Epidermal melanocyte (primary cell): Measurements from ENCODE around the gene COL6A1.
"Not testable (repeated sequence)": the region's sequence is repeated elsewhere in the genome, so short reads cannot be mapped to it uniquely, and the experiment has no call there.

ENCODE experiments used
- DNase-seq: peaks from one replicate; pipeline ENCODE4 v3.0.0; 2011; ENCODE audit warnings: low spot score; ENCODE audit not compliant: insufficient read length

COL6A1 gene

DNA sequence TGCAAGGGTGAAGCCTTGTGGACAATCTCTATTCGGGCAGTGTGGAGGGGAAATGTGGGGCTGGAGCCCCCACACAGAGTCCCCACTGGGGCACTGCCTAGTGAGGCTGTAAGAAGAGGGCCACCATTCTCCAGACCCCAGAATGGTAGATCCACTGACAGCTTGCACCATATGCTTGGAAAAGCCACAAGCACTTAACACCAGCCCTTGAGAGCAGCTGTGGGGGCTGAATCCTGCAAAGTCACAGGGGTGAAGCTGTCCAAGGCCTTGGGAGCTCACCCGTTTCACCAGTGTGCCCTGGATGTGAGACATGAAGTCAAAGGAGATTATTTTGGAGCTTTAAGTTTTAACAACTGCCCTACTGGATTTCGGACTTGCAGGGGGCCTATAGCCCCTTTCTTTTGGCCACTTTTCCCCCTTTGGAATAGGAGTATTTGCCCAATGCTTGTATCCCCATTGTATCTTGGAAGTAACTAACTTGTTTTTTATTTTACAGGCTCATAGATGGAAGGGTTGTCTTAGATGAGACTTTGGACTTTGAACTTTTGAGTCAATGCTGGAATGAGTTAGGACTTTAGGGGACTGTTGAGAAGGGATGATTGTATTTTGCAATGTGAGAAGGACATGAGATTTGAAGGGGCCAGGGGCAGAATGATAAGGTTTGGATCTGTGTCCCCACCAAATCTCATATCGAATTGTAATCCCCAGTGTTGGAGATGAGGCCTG is 16.3 kb upstream of the COL6A1 start:
- DNase-seq = no peak

DNA sequence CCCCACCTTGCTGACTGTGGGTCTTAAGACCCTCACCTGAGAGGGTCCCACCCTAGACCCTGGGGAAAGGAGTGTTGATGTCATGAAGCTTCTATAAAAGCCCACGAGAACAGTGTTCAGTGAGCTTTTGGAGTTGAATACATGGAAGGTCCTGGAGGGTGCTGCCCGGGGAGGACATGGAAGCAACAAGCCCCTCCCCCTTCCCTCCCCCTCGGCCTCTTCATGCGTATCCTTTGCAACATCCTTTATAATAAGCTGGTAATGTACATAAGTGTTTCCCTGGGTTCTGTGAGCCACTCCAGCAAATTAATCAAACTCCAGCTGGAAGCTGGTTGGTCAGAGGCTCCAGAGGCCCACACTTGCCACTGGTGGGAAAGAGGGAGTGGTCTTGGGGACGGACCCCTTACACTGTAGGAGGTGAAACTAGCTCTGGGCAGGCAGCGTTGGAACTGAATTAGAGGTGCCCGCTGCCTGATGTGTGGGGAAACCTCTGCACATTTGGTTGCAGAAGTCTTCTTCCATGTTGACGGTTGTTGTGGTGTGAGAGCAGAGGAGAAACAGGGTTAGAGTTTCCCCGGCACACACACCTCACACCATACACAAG is 14.7 kb upstream of the COL6A1 start:
- DNase-seq = no peak

DNA sequence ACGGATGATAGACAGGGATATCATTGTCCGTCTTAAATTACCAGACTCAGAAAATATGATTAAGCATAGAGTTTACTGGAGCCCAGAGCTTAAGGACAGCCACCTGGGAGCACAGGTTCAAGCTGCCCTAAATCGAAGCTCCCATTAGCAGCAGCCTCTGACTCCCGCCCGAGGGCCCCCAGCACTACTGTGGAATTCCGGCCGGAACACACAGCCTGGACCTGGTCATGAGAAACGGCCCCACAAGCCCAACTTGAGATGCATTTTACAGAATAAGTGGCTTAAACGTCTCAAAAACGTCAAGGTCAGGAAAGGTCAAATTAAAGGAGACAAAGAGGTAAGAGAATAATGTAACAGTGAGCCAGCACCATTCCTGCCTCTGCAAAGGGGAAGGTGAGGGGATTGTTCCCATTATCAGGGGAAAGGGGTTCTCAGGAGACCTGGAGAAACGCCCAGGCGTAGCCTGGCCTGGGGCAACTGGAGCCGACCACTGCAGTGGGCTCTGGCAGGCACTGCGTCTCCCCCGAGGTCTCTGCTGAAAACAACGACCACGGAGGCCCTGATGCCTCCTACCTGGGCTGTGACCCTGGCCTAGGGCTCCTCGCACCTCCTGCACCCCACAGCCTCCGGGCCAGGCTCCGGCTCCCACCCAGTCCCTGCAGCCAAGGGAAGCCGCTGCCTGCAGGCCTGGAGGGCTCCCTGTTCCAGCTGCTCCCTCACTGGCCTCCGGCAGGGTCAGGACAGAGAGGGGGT is 11.5 kb upstream of the COL6A1 start:
- DNase-seq = no peak

DNA sequence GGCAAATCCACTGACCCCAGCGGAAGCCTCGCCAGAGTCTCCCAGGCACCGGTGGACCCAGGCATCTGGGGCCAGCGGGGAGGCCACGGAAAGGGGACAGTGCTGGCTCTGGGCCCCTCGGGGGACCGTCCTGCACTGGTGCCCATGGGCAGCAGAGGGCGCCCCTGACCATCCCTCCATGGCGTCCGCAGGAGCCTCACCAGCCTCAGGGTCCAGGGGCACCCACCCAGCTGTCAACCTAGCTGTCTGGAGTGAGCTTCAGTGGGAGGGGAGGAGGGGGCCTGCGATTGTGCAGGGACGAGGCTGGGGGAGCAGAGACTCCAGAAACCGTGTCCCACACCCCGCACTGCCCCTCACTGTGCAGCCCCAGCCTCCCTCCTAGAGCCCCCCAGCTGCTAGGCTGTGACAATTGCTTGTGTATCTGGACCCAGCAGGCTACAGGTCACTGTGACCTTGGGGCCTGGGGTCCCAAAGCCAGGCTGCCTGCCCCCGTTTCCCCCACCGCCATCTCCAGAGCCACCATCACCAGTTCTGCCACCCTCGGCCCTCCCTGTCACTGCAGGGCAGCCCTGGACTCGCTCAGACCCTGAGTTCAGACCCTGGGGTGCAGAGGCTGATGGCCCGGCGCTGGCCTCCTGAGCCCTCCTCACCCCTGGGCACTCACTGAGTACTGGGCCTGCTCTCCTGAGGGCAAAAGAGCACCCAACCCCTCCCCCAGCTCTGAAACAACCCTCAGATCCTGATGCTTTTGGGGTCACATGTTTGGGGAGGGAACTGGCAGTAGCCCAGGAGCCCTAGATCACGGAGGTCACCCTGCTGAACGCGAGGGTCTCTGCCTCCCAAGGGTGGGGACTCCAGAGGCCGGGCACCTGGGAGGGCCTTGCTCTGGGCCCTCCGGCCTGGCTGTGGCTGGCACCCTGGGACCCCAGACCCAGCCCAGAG is 10.6 kb upstream of the COL6A1 start:
- DNase-seq = peak; percentile 64

DNA sequence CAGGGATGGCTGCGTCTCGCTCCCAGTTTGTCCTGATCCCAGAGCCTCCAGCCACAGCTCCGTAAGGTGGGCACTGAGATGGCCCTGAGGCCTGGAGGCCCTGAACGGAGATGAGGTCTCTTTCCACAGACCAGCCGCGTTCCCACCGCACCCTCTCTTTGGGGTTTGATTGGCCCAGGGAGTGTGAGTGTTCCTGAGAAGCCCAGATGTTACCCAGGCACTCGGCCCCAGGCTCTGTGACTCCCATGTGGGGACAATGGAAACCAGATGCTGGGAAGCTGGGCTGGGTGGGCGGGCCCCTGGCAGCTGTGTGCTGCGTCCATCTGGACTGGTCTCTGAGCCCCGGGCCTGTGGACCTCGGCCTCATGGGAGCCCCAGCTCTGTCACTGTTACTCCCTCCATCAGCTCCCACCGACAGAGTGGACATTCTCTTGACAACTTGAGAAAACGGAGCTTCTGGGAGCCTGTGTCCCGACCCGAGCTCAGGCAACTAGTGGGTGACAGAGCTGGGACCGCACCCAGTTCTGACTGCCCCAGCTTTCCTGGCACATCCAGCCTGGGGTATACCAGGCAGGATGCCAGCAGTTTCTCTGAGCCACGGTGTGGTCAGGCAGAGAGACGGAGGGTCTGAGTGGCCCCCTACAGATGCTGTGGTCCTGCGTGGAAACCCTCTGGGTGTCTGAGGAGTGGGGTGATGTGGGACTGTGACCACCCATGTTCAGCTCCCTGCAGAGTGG is 9.8 kb upstream of the COL6A1 start:
- DNase-seq = peak; percentile 77

DNA sequence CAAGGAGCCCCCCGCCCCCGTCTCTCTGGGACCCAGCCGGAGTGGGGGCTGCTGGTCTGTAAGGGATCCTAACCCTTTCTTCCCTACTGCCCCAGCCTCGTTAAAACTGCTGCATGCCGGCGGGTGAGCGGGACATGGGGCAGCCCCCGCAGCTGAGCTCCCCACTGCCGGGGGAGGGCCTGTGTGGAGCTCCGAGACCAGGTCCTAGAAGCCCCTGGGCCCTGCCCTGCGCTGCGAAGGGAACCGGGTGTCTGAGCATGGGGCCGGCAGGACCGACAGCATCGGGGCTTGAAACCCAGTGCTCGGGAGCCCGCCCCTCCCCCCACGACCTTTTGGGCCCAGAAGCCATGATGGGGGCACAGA is 9.2 kb upstream of the COL6A1 start:
- DNase-seq = no peak

DNA sequence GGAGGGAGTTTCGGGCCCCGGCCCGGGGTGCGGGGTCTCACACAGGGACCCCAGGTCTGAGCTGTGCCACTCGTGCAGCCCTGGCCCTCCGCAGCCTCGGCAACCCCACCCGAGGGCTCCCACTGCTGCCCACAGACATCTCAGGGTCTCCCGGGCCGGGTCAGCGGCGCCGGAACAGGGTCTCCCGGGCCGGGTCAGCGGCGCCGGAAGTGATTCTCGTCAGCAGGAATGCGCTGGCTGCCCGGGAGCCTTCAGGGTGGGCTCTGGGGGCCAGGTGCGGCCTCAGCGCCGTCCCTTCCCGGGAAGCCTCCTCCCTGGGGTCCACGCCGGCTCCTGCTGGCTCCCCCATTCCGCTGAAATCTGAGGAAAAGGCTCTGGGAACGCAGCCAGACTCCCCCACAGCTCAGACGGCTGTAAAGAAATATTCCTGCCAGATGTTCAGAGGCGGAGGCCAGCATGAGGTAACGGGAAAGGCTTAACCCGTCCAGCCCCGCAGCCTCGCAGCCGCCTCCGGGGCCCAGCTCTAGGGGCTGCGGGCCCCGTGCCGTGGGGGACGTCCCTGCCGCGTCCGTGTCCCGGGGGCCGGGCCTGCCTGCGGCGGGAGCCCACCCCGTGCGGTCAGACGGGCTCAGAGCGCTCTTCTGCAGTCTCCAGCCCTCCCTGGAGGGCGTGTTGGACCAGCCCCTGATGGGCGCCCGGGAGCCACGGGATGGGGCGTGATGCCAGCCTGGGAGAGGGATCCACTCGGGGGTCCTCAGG is 8.7 kb upstream of the COL6A1 start:
- no peak for DNase-seq

DNA sequence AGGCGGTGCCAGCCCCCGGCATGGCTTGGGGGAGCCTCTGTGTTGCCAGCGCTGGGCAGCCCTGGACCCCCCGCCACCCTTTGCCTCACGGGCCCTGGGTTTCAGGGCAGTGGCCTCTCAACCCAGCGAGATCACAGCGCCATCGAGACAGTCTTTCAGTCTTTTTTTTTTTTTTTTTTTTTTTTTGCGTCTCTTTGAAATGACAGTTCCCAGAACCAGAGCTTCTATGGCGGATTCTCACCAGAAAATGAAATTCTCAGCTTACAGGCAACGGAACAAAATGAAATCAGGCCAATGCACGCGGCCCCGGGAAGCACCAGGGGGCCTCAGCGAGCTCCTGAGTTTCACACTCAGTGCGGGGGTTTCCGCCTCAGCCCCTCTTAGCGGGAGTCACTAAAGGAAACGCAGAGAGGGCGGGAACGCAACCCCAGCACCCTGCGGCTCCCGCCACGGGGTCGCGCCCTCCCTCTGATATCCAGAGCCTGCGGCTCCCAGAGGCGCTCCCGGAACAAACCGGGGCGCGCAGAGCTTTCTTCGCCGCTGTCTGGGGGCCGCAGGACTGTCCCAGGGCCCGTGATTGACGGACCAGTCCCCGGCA is 8.0 kb upstream of the COL6A1 start:
- peak; percentile 92 for DNase-seq

DNA sequence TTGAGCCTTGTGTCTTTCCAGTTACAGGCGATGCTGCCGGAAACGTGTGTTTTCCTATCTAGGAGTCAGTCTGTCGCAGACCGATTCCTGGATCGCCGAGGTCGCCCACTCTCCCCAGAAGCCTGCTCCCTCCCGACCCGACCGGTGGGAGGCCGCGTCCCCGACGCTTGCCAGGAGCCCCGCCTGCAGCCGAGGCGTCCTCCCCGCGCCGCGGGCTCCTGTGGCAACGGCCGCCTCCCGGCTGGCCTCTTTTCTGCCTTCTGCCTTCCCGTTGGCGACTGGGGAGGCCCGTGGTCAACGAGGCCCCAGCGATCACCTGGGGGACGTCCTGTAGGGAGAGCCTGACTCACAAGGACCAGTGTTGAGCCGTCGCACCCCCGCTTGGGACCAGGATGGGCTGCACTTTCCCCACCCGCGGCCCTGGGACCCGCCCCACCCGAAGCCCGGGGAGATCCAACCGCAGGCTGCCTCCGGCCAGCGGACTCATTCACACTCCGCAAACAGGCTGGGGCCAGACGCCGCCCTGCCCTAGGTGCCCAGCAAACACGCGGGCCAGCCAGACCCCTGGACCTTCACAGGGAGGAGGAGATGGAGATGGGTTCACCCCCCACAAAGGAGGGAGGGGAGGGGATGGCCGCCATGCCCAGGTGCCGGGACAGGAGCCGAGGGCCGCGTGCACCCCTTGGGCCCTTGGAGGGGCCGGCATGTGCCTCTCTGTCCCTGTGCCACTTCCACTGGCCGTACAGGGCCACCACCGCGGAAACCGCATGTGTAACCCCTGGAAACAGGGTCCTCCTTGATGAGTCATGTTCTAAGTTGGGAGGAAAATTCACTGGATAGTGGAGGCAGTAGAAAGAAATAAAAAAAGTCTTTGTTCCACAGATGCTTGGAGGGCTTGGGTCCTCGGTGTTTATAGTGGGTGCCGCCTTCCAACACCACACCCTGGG is 7.2 kb upstream of the COL6A1 start:
- DNase-seq = no peak

DNA sequence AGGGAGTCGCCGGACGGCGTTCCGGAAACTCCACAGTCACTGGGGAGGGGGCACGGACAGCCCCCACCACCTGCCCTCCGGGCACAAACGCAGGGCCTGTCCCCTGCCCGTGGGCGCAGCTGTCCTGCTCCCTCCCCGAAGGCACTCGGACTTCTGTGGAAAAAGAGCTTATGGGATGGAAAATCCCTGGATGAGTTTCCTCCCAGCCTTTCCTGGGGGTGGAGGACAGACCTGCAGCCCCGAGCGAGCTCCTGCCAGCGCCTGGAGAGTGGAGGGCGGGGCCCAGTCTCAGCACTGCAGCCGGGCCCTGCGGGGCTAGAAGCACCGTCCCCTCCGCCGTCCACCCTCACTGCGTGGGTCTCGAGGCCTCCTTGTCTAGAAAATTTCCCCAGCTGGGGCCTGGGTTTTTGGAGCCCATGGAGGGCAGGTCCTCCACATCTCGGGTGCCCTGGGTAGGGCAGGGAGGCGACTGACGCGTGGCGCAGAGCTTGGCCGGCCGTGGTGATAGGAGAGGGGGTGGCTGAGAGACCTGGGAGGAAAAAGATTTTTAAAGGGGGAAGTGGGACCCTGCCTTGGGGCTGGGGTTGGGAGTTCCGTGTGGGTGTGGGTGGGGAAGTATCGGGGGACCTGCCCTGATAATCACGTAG is 6.4 kb upstream of the COL6A1 start:
- DNase-seq = no peak

DNA sequence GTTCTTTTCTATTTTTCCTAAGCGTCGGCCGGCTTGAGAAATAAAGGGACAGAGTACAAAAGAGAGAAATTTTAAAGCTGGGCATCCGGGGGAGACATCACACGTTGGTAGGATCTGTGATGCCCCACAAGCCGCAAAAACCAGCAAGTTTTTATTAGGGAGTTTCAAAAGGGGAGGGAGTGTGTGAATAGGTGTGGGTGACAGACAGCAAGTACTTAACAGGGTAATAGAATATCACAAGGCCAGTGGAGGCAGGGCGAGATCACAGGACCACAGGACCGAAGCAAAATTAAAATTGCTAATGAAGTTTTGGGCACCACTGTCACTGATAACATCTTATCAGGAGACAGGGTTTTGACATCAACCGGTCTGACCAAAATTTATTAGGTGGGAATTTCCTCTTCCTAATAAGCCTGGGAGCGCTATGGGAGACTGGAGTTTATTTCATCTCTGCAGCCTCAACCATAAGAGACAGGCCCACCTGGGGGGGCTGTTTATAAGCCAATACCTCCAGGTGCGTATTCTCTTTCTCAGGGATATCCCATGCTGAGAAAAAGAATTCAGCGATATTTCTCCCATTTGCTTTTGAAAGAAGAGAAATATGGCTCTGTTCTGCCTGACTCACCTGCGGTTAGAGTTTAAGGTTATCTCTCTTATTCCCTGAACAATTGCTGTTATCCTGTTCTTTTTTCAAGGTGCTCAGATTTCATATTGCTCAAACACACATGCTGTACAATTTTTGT is 5.7 kb upstream of the COL6A1 start:
- not testable (repeated sequence) for DNase-seq

DNA sequence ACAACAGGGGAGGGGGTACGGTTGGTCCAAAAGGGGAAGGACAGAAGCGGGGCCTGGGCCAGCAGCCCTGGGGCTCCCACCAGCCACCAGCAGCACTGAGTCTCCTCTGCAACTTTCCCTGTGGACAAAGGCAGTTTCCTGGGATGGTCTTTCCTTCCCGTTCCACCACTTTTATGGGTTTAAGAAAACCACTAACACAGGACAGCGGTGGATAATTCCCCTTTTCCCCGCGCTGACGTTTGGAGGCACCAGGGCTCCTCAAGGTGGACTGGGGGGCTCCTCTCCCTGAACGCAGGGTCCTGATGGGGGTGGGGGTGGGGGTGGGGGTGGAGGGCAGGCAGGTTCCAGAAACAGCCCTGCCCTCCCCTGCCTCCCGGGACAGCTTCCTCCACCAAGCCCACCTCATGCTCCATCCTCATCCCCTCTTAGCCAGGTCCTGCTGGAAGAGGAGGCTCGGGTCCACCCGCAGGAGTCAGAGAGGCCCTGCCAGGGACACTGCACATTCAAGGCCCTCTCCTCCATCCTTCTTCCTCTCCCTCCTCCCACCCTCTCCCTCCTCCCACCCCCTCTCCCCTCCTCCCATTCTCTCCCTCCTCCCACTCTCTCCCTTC is 4.8 kb upstream of the COL6A1 start:
- no peak for DNase-seq

DNA sequence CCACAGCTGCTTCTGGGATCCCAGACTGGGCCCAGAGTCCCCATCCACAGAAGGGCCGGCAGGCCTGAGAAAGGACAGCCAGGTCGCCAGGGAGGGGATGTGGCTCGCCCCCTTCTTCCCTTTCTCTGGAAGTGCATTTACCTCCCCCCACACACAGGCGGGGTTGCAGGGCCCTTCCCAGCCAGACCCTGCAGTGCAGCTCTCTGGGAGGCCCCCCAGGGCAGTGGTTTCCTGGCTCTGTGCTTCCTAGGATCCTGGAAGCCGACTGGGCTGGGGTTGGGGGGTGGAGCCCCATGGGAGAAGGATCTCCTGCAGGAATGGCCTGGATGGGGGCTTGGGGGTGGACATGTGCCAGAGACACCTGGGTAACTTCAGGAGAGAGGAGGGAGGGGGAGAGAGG is 4.2 kb upstream of the COL6A1 start:
- DNase-seq = no peak

DNA sequence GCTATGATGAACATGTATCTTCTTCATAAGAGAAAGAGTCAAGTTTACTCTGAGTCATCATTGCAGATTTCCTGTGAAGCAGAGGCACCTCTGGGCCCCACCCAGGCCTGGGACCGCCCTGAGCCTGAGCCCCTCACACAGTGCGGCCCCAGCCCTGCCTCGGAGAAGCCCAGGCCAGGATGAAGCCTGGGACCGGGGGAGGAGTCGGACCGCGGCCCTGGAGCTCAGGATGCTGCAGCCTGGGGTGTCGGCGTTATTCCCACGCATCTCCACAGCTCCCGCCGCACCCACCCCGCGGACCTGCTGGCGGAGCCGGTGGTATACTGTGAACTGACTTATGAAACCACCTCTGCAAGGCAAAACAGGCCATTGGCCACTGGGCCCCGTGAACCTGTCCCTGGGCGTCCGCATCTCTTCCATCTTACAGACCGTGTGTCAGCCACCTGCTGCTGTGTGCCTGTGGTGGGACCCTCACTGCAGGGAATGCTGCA is 2.4 kb upstream of the COL6A1 start:
- DNase-seq = no peak

DNA sequence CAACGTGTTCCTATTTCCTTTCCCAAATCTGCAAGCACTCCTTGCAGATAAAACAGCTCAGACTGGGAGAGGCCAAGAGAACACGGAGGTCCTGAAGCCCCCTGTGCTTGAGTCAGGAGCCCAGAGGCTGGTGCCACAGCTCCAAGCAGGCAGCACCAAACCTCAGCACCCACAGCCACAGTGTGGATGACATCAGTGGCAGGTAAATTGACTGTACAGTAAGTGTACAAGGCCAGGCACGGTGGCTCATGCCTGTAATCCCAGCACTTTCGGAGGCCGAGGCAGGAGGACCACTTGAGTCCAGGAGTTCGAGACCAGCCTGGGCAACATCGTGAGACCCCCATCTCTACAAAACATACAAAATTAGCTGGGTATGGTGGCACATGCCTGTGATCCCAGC is 1.9 kb upstream of the COL6A1 start:
- DNase-seq = no peak

DNA sequence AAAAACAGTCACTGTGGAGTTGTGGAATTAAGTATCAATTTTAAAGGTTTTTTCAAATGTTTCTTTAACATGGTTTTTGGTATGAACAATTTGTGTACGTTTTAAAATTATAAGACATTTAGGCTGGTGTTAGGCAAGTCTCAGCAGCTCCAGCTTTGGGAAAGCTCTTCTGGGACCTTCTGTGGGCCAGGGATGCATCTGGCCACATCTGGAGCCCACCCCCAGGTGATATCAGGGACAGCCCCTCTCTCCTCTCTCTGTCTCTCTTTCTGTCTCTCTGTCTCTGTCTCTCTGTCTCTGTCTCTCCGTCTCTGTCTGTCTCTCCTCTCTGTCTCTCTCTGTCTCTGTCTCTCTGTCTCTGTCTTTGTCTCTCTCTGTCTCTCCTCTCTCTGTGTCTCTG is 1.3 kb upstream of the COL6A1 start:
- no peak for DNase-seq

DNA sequence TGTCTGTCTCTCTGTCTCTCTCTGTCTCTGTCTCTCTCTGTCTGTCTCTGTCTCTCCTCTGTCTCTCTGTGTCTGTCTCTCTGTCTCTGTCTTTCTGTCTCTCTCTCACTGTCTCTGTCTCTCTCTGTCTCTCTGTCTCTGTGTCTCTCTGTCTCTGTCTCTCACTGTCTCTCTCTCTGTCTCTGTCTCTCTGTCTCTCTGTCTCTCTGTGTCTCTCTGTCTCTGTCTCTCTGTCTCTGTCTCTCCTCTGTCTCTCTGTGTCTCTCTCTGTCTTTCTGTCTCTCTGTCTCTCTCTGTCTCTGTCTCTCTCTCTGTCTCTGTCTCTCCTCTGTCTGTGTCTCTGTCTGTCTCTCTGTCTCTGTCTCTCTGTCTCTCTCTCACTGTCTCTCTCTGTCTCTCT is 873 bp upstream of the COL6A1 start:
- no peak for DNase-seq
